HG03558 (cell line): Measurements from ENCODE around the gene SESN2.

Source experiments
- ATAC-seq: cut with Tn5 transposase; IDR thresholded peaks from one replicate; pipeline ENCODE4 v1.9.1; 2021; ENCODE audit warnings: moderate number of reproducible peaks; ENCODE audit not compliant: unreplicated experiment; ENCODE audit errors: extremely low read depth

Gene SESN2

DNA sequence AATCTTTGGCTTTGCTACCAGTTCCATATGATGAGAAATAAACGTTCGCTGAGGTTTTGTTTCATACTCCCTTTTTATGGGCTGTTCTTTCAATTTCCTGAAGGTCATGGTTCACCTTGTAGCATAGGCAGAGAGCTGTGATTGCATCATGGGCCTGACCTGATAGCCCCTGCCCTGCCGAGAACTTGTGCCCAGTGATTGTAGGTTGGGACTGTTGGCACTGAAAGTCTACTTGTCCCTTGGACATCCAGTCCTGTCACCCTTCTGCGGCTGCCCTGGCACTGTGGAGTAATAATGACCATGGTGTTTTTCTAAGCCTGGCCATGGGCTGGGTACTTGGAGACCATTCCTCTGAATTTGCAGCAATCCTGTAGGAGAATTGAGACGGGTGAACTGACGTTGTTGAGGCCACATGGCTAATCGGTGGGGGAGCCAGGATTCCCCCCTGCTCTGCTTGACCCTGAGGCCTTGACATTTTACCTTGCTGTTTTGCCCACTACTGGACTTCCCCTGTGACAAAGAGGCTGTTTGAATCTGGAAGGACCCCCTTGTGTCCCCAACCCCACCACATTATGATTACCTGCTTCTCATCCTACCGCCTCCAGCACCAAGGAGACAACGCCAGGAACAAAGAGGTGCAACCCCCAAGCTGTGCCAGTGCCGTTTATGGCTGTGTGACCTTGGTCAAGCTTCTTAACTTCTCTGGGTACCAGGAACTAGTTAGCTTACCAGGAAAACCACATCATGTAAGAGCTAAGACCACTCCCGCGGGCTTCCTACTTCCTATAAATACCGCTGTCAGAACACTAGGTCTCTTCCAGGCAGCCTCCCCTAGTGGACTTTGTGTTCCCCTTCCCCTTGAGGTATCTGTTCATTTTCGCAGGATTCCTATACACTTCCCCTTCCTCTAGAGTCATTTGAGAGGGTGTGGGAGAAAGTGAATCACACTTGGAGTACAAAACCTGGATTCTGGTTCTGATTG is 23.4 kb downstream of the SESN2 start:
- ATAC-seq, result no peak

DNA sequence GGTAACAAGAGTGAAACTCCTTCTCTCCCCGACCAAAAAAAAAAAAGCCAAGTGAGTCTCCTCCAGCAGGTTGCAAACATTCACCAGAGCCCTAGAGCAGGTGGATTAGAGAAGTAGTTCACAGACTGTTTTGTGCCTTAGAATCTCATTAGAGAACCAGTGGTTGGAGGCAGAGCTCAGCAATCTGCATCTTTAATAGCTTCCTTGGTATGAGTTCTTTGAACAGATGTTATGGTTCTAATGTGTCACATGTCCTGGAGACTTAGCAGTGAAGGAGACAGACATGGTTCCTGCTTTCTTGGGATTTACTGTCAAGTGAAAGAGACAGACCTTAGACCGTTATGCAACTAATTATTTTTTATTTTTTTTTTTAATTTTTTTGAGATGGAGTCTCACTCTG is 26.8 kb downstream of the SESN2 start:
- no peak for ATAC-seq

DNA sequence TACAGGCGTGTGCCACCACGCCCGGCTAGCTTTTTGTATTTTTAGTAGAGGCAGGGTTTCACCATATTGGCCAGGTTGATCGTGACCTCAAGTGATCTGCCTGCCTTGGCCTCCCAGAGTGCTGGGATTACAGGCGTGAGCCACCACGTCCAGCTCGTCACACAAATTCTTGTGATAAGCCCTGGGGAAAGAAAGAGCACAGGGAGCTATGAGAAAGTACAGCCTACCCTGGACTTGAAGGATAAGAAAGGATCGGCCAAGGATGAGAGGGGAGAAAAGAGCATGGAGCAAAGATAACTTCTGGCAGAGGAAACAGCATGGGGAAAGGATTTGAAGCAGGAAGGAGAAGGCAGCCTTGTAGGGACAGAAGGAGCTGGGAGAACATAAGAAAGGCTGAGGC is 29.2 kb downstream of the SESN2 start:
- no peak for ATAC-seq

DNA sequence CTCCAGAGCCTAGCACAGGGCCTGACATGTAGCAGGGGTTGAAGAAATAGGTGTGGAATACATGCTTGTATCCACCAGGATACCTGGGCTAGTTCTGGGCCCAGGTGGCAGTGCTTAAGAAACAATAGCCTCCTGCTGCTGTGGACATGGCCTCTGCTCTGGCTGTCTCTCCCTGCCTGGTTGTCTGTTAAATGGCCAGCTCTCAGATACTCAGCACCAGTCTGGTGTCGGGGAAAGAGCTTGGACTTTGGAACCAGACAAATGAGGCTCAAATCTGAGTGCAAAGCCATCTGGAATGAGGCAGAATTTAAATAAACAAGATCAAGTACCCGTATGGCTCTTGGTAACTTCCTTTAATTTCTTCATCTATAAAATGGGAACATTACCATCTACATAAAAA is 31.5 kb downstream of the SESN2 start:
- no peak for ATAC-seq

DNA sequence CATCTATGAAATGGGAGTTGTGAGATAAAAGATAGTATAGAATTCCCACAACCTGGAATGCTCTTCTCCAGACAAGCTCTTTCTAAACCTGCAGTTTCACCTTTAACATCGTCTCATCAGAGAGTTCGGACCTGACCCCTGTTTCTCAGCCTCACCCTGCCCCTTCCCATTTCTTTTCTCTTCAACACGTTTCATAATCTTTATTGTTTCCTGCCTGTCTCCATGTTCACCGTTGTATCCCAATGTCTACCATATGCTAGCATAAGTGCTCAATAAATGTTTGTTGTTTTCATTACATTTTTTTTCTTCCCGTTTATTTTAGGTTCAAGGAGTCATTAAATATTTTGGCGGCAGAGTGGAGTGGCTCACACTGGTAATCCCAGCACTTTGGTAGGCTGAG is 32.4 kb downstream of the SESN2 start:
- no peak for ATAC-seq

DNA sequence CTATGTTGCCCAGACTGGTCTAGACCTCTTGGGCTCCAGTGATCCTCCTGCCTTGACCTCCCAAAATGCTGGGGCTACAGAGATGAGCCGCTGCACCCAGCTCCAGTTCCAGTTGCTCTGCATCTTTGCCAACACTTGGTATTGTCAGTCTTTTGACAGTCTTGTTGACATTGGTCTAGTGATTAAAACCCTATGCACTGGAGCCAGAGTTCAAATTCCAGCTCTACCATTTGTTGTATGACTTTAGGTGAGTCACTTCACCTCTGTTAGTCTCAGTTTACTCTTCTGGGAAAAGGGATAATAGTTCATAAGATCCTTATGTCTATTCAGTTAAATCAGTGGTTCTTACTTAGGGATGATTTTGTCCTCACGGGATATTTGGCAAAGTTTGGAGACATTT is 36.6 kb downstream of the SESN2 start:
- ATAC-seq, result no peak

DNA sequence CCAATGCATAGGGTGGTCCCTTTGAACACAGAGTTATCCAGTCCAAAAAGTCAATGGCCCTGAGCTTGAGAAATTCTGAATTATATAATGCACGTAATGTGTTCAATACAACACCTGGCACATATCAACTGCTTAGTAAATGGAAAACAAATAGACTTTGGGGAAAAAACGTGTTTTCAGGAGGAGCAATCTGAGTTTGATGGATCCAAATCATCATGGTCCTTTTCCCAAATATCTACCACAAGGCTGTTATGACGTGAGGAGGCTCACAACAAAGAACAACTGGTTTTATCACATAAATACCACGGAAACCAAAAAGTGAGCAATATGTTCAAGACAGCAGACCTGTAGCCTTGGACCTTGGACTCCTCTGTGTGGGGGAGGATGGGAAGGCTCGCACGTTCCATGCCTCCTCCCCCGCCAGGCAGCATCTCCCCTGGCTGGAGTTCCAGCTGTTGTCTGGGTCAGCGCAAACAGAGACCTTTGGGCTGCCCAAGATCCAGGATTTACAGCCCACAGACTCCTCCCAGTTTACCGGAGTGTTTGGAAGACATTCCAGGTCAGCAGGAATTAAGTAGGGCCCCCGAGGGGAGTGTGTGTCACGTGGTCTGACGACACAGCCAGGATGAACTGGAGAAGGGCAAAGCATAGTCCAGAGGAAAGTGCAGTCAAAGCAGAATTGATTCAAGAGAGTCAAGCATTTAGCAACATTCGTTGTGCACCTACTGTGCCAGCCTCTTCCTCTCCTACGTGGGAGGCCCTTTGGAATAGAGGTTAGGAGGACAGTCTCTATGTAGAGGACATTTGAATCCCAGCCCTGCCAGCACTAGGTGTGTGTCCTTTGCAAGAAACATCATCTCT is 37.3 kb downstream of the SESN2 start:
- no peak for ATAC-seq

DNA sequence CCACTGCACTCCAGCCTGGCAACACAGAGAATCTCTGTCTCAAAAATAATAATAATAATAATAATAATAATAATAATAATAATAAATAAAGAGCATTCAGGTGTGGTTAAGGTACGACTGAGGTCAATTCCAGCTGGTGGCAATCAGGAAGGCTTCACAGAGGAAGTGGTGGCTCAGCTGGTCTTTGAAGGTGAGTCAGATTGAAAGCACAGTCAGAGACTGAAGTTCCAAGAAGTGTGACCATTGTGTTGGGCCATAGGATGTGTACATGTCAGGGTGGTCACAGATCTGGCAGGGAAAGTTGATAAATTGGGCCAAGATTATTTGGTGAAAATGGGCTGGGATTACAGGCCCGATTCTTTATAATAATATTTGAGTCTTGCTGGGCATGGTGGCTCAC is 38.5 kb downstream of the SESN2 start:
- no peak for ATAC-seq

DNA sequence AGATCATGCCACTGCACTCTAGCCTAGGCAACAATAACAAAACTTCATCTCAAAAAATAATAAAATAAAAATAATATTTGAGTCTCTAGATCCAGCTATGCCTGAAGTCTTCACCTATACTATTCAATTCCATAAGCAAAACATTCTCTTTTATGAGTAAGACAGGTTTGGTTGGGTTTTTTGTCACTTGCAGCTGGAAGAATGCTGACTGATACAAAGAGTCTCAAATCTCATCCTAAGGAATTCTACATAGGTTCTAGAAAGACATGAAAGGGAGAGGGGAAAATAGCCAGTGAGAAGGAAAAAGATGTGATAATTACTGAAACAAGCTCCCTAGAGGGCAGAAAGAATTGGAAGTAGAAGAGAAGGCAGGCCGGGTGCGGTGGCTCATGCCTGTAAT is 39.1 kb downstream of the SESN2 start:
- ATAC-seq, result no peak

DNA sequence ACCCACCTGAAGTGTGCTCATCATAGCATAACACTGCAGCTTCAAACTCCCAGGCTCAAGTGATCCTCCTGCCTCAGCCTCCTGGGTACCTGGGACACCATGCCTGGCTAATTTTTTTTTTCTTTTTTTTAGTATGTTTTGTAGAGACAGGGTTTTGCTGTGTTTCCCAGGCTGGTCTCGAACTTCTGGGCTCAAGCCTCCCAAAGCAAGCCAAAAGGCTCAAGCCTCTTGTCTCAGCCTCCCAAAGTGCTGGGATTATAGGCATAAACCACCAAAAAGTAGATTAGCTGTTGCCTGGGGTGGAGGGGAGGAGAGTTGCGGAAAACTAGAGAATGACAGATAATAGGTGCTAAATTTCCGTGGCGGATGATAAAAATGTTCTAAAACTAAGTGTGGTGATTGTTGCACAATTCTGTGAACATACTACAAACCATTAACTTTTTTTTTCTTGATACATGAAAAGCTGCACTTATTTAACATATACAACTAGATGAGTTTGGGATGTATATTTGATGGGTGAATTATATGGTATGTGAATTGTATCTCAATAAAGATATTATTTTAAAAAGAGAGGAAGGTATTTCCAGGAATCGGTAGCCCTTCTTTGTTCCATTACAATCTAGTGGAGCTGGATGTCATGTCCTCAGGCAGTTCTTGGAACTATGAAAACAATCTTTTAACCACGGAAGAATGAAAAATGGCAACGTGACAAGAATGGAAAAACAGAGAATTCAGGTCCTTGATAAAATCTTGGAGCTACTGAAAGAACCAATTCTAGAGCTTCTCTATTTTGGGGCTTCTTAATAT is 42.3 kb downstream of the SESN2 start:
- ATAC-seq, result no peak

DNA sequence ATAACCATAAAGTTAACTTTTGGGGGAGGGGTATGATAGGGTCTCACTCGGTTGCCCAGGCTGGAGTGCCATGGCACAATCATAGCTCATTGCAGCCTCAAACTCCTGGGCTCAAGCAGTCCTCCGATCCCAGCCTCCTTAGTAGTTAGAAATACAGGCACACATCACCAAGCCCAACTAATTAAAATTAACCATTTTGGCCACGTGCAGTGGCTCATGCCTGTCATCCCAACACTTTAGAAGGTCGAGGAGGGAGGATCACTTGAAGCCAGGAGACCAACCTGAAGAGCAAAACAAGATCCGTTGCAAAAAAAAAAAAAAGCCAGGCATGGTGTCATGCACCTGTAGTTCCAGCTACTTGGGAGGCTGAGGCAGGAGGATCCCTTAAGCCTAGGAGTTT is 42.9 kb downstream of the SESN2 start:
- no peak for ATAC-seq

DNA sequence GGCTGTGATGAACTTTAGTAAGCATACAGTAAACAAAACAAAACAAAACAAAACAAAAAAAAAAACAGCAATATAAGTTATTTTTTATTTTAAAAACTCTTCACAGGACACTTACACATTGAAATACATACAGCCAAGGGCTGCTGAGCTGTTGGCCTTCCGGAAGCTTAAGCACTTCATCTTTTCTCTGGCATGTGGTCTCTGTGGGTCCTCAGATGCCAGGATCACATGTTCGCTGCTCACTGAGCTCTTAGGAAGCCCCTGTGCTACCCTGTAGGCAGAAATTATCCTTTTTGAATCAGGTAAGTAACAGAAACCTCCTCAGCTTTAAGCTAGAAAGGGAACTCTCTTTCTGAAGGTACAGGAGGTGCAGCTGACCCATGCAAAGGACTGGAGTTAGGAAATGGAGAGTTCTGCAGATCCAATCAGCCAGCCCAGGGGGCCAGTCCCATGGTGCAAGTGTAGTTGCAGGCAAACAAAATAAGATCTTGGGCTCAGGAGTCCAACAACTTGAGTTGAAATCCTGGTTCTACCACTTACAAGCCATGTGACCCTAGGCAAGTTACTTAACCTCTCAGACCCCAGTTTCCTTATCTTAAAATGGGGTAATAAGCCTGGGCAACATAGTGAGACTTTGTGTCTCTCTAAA is 47.1 kb downstream of the SESN2 start:
- ATAC-seq, result no peak

DNA sequence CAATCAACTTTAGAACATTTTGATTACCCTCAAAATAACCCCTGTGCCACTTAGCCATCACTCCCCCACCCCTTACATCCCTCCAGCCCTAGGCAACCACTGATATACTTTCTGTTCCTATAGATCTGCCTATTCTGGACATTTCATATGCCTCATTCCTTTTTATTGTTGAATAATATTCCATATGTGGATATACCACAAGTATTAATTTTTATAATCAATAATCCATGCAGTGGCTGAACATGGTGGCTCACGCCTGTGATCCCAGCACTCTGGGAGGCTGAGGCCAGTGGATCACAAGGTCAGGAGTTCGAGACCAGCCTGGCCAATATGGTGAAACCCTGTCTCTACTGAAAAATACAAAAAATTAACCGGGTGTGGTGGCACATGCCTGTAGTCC is 49.4 kb downstream of the SESN2 start:
- ATAC-seq, result no peak

DNA sequence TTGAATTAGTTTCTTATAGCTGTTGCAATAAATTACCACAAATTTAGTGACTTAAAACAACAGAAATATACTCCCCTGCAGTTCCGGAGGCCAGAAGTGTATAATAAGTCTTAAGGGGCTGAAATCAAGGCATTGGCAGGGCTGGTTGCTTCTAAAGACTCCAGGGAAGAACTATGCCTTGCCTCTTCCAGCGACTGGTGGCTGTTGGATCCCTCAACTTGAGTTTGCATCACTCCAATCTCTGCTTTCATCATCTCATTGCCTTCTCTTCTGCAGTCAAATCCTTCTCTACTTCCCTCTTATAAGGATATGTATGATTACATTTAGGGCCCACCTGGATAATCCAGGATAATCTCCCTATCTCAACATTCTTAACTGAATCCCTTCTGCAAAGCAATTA is 50.4 kb downstream of the SESN2 start:
- ATAC-seq, result no peak

DNA sequence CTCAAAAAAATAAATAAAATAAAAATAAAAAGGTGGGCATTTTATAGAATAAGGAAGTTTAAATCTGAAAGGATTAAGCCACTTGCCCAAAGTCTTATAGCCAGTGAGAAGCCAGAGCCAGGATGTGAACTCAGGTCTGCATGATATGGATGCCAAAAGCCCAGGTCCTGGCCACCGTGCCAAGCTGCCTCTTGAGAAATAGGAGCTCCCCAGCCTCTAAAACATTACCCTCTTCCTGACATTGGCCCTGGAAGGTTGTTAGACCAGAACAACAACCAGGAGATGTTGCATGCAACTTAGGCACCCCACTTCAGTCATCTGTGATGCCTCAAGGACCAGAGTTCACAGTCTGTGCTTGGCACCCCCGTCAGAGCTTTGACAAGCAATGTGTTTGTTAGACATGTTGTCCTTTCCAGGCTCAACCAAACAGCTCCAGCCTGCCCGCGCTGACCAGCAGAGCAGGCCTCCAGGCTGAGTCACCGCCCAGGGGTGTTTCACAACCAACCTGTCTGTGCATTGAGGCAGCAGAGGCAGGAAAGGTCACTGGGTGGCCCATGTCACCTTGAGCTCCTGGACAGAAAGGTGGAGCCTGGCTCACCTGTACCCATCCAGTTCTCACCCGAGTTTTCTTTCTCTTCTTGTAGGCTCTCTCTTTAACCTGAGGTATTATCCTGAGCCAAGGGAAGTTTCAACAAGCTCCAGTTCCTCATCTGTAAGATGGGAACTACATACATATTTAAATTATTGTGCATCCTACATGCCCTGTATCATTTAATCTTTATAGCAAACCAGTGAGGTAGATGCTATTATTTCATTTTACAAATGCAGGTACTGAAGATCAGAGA is 54.6 kb downstream of the SESN2 start:
- ATAC-seq, result no peak

DNA sequence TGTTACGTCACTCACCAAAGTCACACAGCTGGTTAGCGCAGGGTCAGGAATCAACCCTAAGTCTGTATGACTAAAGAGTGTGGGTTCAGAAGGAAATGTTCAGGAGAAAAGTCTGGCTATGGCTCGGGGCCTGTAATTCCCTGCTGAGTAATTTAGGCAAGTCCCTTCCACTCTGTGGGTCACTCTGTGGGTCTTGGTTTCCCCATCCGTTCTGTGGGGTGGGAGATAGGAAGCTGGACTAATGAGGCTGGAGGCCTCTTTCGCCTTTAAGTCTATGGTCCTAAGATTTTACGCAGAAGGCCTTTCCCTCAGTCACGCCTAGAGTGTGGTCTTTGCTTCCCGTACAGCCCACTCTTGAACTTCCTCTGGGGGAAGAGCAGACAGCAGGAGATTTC is 55.2 kb downstream of the SESN2 start:
- no peak for ATAC-seq

DNA sequence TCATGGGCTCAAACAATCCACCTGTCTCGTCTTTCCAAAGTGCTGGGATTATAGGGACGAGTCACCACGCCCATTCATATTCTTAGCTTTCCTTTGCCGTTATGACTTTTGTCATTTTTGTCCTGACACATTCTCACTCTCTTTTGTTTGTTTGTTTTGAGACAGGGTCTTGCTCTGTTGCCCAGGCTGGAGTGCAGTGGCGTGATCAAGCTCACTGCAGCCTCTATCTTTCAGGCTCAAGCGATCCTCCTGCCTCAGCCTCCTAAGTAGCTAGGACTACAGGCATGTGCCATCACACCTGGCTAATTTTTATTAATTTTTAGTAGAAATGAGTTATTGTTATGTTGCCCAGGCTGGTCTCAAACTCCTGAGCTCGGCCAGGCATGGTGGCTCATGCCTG is 57.7 kb downstream of the SESN2 start:
- ATAC-seq, result no peak

DNA sequence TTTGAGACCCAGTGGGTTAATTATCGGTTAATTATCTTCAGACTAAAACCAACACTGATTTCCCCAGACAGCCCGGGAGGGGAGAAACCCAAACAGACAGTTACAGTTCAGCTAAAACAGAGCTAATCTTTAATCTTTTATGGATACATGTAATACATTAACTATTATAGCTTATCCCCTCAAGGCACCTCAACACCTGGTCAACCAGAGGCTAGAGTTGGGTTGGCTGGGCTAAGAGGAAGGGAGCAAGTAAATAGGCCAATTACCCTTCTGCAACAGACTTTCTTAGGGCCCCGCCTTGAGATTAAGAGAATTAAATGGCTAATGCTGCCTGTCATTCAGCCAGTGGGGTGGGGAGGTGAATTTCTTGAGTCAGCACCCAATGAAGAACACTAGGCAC is 62.9 kb downstream of the SESN2 start:
- ATAC-seq, result no peak

DNA sequence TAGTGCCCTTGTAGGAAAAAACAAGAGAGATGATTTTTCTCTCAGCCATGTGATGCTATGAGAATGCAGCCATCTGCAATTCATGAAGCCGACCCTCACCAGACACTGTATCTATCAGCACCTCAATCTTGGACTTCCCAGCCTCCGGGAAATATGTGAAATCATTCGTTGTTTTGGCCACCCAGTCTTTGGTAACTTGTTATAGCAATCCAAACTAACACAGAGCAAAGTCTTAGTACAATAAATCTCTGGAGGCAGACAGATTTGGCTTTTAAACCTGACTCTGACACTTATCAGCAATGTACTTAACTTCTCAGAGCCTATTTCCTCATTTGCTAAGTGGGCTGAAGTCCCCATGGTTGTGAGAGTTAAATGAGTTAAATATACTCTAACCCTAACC is 64.4 kb downstream of the SESN2 start:
- no peak for ATAC-seq
